NCI-H146 treated with DMSO at 0.1 percent for 48 hours (cell line): ENCODE results near the gene MATN1.

Source experiments
- DNase-seq: peaks from one replicate; lab custom pipeline; 2025; ENCODE audit not compliant: unreplicated experiment; lab: John Stamatoyannopoulos, UW

MATN1 gene

GRCh38 chr1:30665216-30666010, 58.0 kb downstream of the MATN1 start:
- DNase-seq: no peak

- no peak for DNase-seq
These were observed 59.2 kb downstream of the MATN1 start for GRCh38 chr1:30664103-30664755.

GRCh38 chr1:30663596-30664091, 59.7 kb downstream of the MATN1 start:
- no peak for DNase-seq

- no peak for DNase-seq
These were observed 61.0 kb downstream of the MATN1 start for GRCh38 chr1:30662291-30662840.

- no peak for DNase-seq
These were observed 62.1 kb downstream of the MATN1 start for GRCh38 chr1:30661311-30661710.
